MM.1S (cell line): Measurements from ENCODE around the gene ATP6V1G2.

ENCODE experiments used
- CTCF ChIP-seq: fragments of 300-600 bp; sonication (generic); IDR thresholded peaks from 2 replicates; pipeline ENCODE4 v1.5.1; 2016; ENCODE audit warnings: antibody characterized with exemption, low read length, mixed read lengths
- EZH2 ChIP-seq: fragments of 300-600 bp; sonication (generic); optimal IDR thresholded peaks from 2 replicates; pipeline ENCODE3; 2017; ENCODE audit warnings: low read depth, mild to moderate bottlenecking, antibody characterized with exemption, low read length, mixed read lengths
- EZH2phosphoT487 ChIP-seq: fragments of 300-600 bp; sonication (generic); IDR thresholded peaks from 2 replicates; pipeline ENCODE4 v1.6.1; 2018; ENCODE audit warnings: antibody characterized with exemption, low read length

GRCh38 chr6:31532644-31533454 is 13.6 kb downstream of the ATP6V1G2 start:
- no peak for TF ChIP-seq CTCF
- TF ChIP-seq EZH2: no peak
- no peak for TF ChIP-seq EZH2phosphoT487
